Uterus (tissue), 4 donors: ENCODE data around the gene FGD6. TPM values are rescaled to one million over a fixed set of nuclear protein-coding genes. Genes with fewer than 3 reads are reported as not detected.
A peak's percentile ranks its signal among the peaks of the same experiment; 100 is the strongest.

Experiments used
- DNase-seq, 2 donors: peaks; one replicate each; pipeline ENCODE4 v3.0.0-alpha.2; 2019 to 2020
- H3K27ac ChIP-seq, 2 donors: fragments of 200-600 bp; sonication (generic); 1 replicate in 1 of 2; 2 replicates in 1 of 2; pipeline ENCODE4 v1.5.1; 2016 to 2018
- H3K27me3 ChIP-seq, 2 donors: fragments of 200-600 bp; sonication (generic); one replicate each; pipeline ENCODE4 v1.5.1; 2018 to 2019; ENCODE audit warnings: control low read depth in 1 of 2
- H3K36me3 ChIP-seq, 2 donors: fragments of 200-600 bp; sonication (generic); one replicate each; pipeline ENCODE4 v1.5.1; 2019; ENCODE audit warnings: control low read depth in 1 of 2
- H3K4me1 ChIP-seq, 2 donors: fragments of 200-600 bp; sonication (generic); one replicate each; pipeline ENCODE4 v1.5.1; 2018 to 2019; ENCODE audit warnings: control low read depth in 1 of 2
- H3K4me3 ChIP-seq, 2 donors: fragments of 200-600 bp; sonication (generic); 1 replicate in 1 of 2; 2 replicates in 1 of 2; pipeline ENCODE4 v1.5.1; 2018 to 2019; ENCODE audit warnings: mild to moderate bottlenecking in 1 of 2
- H3K9me3 ChIP-seq, 2 donors: fragments of 200-600 bp; sonication (generic); one replicate each; pipeline ENCODE4 v1.5.1; 2019; ENCODE audit warnings: control low read depth in 1 of 2
- CTCF ChIP-seq, 4 experiments: fragments of 200-600 bp in 2 of 4; fragments of 450-650 bp in 2 of 4; sonication (generic) in 2 of 4; IDR thresholded peaks; one replicate each; pipeline ENCODE4 v1.5.1; 2016 to 2019; ENCODE audit warnings: antibody characterized with exemption in 4 of 4, mild to moderate bottlenecking in 2 of 4, moderate library complexity in 1 of 4
- POLR2A ChIP-seq, 2 donors: fragments of 450-650 bp; IDR thresholded peaks; one replicate each; pipeline ENCODE4 v1.6.1; 2016; ENCODE audit warnings: antibody characterized with exemption in 2 of 2, mild to moderate bottlenecking in 1 of 2, moderate library complexity in 1 of 2
- intact Hi-C: fragments of 100-400 bp; cut with DNase I; formaldehyde crosslinking; loops from one replicate; pipeline ENCODE4 v1.15.1; 2023; ENCODE audit warnings: low total_unique reads
- total RNA-seq, 4 donors: library from RNA; depleted of rRNA in 3 of 4; stranded (reverse); fragments of >200 nt in 3 of 4; gene quantifications; one replicate each; pipeline versions ENCODE4 v1.1.0 to v1.2.4, GENCODE V29; 2014 to 2023
- donor health status: DM: yes; HTN: yes; CAD: no.

FGD6 gene
- total RNA-seq, 4 donors from 2014 or later: 7.6 to 25.3 (median 15.1) TPM

DNA sequence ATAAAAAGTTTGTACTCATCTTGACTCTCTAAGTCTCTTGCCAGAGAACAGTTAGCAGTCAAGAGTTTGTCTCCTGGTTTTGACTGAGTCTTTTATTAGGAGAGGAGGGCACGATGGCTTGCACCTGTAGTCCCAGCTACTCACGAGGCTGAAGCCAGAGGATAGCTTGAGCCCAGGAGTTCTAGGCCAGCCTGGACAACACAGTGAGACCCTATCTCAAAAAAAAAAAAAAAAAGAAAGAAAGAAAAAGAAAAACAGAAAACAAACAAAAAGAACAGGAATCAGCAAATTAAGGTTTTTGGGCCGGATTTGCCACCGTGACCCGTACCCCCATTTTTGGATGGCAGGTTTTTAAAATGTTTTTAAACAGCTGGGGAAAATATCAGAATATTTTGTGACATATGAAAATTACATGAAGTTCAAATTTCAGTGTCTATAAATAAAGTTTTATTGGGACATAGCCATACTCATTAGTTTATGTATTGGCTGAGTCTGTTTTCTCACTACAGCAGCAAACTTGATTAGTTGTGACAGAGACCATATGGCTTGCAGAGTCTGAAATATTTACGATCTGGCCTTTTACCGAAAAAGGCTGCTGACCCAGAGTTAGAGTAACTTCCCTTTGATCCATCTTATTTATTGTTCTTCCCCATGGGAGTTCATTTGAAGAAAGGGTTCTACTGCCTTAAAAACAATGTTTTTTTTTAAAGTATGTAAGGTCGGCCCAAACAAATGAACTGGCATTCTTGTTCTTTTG, 31.5 kb upstream of the FGD6 start:
- H3K9me3 ChIP-seq: no peaks in the 10 kb centered on the region
- no peak for TF ChIP-seq POLR2A (IDR thresholded peaks at IDR 0.05)
- TF ChIP-seq CTCF (IDR thresholded peaks at IDR 0.05): no peak
- H3K27ac ChIP-seq: peak overlapping the region; percentile 22 to 72
- H3K36me3 ChIP-seq: no peaks in the 10 kb centered on the region
- peak in 1 of 2 donors; percentile 30 for DNase-seq
- no peak overlapping the region for H3K4me3 ChIP-seq
- H3K4me1 ChIP-seq: peaks cover 3 to 10% of the 10 kb centered on the region in 2 donors
- H3K27me3 ChIP-seq: no peaks in the 10 kb centered on the region
- intact Hi-C loops: no loop called here

DNA sequence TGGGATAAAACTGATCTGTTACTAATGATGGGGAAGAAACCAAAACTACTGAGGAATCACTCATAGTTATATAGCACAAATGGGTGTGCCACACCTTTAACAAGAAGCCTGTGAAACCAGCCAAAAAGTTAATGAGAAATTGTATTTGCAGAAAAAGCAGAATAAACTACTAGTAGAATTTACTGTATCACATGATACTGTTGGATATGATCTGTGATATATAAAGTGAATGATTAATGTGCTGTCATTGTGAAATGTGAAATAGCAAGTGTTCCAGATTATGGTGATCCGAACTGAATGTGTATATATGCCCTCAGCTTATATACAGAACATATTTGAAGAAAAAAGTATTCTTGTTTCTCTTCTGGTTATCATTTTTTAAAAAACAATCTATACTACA, 30.8 kb upstream of the FGD6 start:
- Histone ChIP-seq H3K4me3 (no peak overlapping the region), H3K27ac (peak overlapping the region in 1 of 2 donors; percentile 72), H3K27me3 (no peaks in the 10 kb centered on the region), H3K9me3 (no peaks in the 10 kb centered on the region), H3K4me1 (peaks cover 3 to 10% of the 10 kb centered on the region in 2 donors), H3K36me3 (no peaks in the 10 kb centered on the region)
- intact Hi-C loops: no loop called here
- TF ChIP-seq POLR2A (IDR thresholded peaks at IDR 0.05) (no peak), CTCF (IDR thresholded peaks at IDR 0.05) (no peak)
- no peak for DNase-seq

DNA sequence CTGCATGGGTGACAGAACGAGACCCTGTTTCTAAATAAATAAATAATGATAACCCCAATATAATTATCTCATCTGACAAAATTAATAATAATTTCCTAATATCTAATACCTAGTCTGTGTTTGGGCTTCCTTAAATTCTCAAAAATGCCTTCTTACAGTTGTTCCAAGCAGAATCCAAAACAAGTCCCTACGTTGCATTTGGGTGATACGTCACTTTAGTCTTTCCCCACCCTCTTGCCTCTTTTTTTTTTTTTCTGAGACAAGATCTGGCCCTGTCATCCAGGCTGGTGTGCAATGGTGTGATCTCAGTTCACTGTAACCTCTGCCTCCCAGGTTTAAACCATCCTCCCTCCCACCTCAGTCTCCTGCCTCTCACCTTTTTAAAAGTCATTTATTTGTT, 27.1 kb upstream of the FGD6 start:
- Histone ChIP-seq H3K27me3 (no peaks in the 10 kb centered on the region), H3K4me3 (no peak overlapping the region), H3K9me3 (no peaks in the 10 kb centered on the region), H3K27ac (no peak overlapping the region), H3K4me1 (peaks cover 3 to 10% of the 10 kb centered on the region in 2 donors), H3K36me3 (no peaks in the 10 kb centered on the region)
- TF ChIP-seq POLR2A (IDR thresholded peaks at IDR 0.05) (no peak), CTCF (IDR thresholded peaks at IDR 0.05) (no peak)
- no peak for DNase-seq
- intact Hi-C loops: no loop called here

GRCh38 chr12:95243497-95244183, 26.4 kb upstream of the FGD6 start:
- TF ChIP-seq CTCF (IDR thresholded peaks at IDR 0.05): no peak
- TF ChIP-seq POLR2A (IDR thresholded peaks at IDR 0.05): no peak
- Histone ChIP-seq H3K27me3 (no peaks in the 10 kb centered on the region), H3K4me3 (no peak overlapping the region), H3K36me3 (no peaks in the 10 kb centered on the region), H3K4me1 (peaks cover 3 to 10% of the 10 kb centered on the region in 2 donors), H3K9me3 (no peaks in the 10 kb centered on the region), H3K27ac (no peak overlapping the region)
- DNase-seq: no peak
- intact Hi-C loops: no loop called here
